ENCODE measurements around the gene MAN1C1.

Gene MAN1C1

GRCh38 chr1:25651036-25651640, 34.5 kb downstream of the MAN1C1 start:
- 95% methylated on average over 8 of the region's 8 CpGs for WGBS
- H3K27ac ChIP-seq (ENCODE audit: low read depth, low read length), result no peak overlapping the region
- no peaks in the 10 kb centered on the region for H3K4me1 ChIP-seq (ENCODE audit: insufficient read depth, low read length)
- H3K9me3 ChIP-seq (ENCODE audit: insufficient read depth, low read depth, low read length), result no peaks in the 10 kb centered on the region
- no peaks in the 10 kb centered on the region for H3K36me3 ChIP-seq (ENCODE audit: insufficient read depth, low read length)
- H3K9ac ChIP-seq (ENCODE audit: low read depth, low read length), result no peak overlapping the region
- no peak overlapping the region for H3K4me3 ChIP-seq (ENCODE audit: low read length)
- no peaks in the 10 kb centered on the region for H3K27me3 ChIP-seq (ENCODE audit: insufficient read depth, low read length)

GRCh38 chr1:25651824-25652741, 35.5 kb downstream of the MAN1C1 start:
- Histone ChIP-seq H3K9me3 (ENCODE audit: insufficient read depth, low read depth, low read length) (no peaks in the 10 kb centered on the region), H3K4me3 (ENCODE audit: low read length) (no peak overlapping the region), H3K9ac (ENCODE audit: low read depth, low read length) (no peak overlapping the region), H3K27ac (ENCODE audit: low read depth, low read length) (no peak overlapping the region), H3K36me3 (ENCODE audit: insufficient read depth, low read length) (no peaks in the 10 kb centered on the region), H3K4me1 (ENCODE audit: insufficient read depth, low read length) (no peaks in the 10 kb centered on the region), H3K27me3 (ENCODE audit: insufficient read depth, low read length) (no peaks in the 10 kb centered on the region)
- 94% methylated on average over 12 of the region's 12 CpGs for whole genome bisulfite sequencing

- 86% methylated on average over 10 of the region's 10 CpGs for WGBS
- H3K4me3 ChIP-seq (ENCODE audit: low read length), result no peak overlapping the region
- no peaks in the 10 kb centered on the region for H3K4me1 ChIP-seq (ENCODE audit: insufficient read depth, low read length)
- no peaks in the 10 kb centered on the region for H3K36me3 ChIP-seq (ENCODE audit: insufficient read depth, low read length)
- no peaks in the 10 kb centered on the region for H3K9me3 ChIP-seq (ENCODE audit: insufficient read depth, low read depth, low read length)
- H3K9ac ChIP-seq (ENCODE audit: low read depth, low read length), result no peak overlapping the region
- no peaks in the 10 kb centered on the region for H3K27me3 ChIP-seq (ENCODE audit: insufficient read depth, low read length)
- no peak overlapping the region for H3K27ac ChIP-seq (ENCODE audit: low read depth, low read length)
Observed at GRCh38 chr1:25653558-25653957, 37.0 kb downstream of the MAN1C1 start.

- Histone ChIP-seq H3K27me3 (ENCODE audit: insufficient read depth, low read length) (no peaks in the 10 kb centered on the region), H3K9ac (ENCODE audit: low read depth, low read length) (no peak overlapping the region), H3K27ac (ENCODE audit: low read depth, low read length) (no peak overlapping the region), H3K4me3 (ENCODE audit: low read length) (no peak overlapping the region), H3K4me1 (ENCODE audit: insufficient read depth, low read length) (no peaks in the 10 kb centered on the region), H3K36me3 (ENCODE audit: insufficient read depth, low read length) (no peaks in the 10 kb centered on the region), H3K9me3 (ENCODE audit: insufficient read depth, low read depth, low read length) (no peaks in the 10 kb centered on the region)
- 91% methylated on average over 6 of the region's 6 CpGs for WGBS
Observed at GRCh38 chr1:25654109-25654660, 37.6 kb downstream of the MAN1C1 start.

- H3K27ac ChIP-seq (ENCODE audit: low read depth, low read length), result no peak overlapping the region
- H3K4me1 ChIP-seq (ENCODE audit: insufficient read depth, low read length), result peaks cover 14% of the 10 kb centered on the region
- H3K9me3 ChIP-seq (ENCODE audit: insufficient read depth, low read depth, low read length), result no peaks in the 10 kb centered on the region
- no peaks in the 10 kb centered on the region for H3K36me3 ChIP-seq (ENCODE audit: insufficient read depth, low read length)
- H3K4me3 ChIP-seq (ENCODE audit: low read length), result no peak overlapping the region
- no peaks in the 10 kb centered on the region for H3K27me3 ChIP-seq (ENCODE audit: insufficient read depth, low read length)
- 92% methylated on average over 6 of the region's 6 CpGs for WGBS
- no peak overlapping the region for H3K9ac ChIP-seq (ENCODE audit: low read depth, low read length)
Observed at GRCh38 chr1:25657121-25657882, 40.7 kb downstream of the MAN1C1 start.

- Histone ChIP-seq H3K27me3 (ENCODE audit: insufficient read depth, low read length) (no peaks in the 10 kb centered on the region), H3K36me3 (ENCODE audit: insufficient read depth, low read length) (no peaks in the 10 kb centered on the region), H3K27ac (ENCODE audit: low read depth, low read length) (no peak overlapping the region), H3K4me1 (ENCODE audit: insufficient read depth, low read length) (peaks cover 14% of the 10 kb centered on the region), H3K9me3 (ENCODE audit: insufficient read depth, low read depth, low read length) (no peaks in the 10 kb centered on the region), H3K4me3 (ENCODE audit: low read length) (no peak overlapping the region), H3K9ac (ENCODE audit: low read depth, low read length) (no peak overlapping the region; the same call in 1 of the 2 replicates)
- 91% methylated on average over 11 of the region's 11 CpGs for WGBS
Observed at GRCh38 chr1:25657883-25658760, 41.5 kb downstream of the MAN1C1 start.

- H3K4me1 ChIP-seq (ENCODE audit: insufficient read depth, low read length), result peaks cover 14% of the 10 kb centered on the region
- H3K27me3 ChIP-seq (ENCODE audit: insufficient read depth, low read length), result no peaks in the 10 kb centered on the region
- H3K9me3 ChIP-seq (ENCODE audit: insufficient read depth, low read depth, low read length), result no peaks in the 10 kb centered on the region
- no peaks in the 10 kb centered on the region for H3K36me3 ChIP-seq (ENCODE audit: insufficient read depth, low read length)
- WGBS, result 86% methylated on average over 13 of the region's 13 CpGs
- H3K27ac ChIP-seq (ENCODE audit: low read depth, low read length), result no peak overlapping the region
- no peak overlapping the region for H3K4me3 ChIP-seq (ENCODE audit: low read length)
- no peak overlapping the region for H3K9ac ChIP-seq (ENCODE audit: low read depth, low read length)
Observed at GRCh38 chr1:25658791-25659431, 42.3 kb downstream of the MAN1C1 start.

GRCh38 chr1:25661043-25661815, 44.6 kb downstream of the MAN1C1 start:
- WGBS, result 69% methylated on average over 8 of the region's 8 CpGs

GRCh38 chr1:25662061-25662460, 45.5 kb downstream of the MAN1C1 start:
- H3K9ac ChIP-seq (ENCODE audit: low read depth, low read length), result no peak overlapping the region
- H3K27ac ChIP-seq (ENCODE audit: low read depth, low read length), result no peak overlapping the region
- WGBS, result 89% methylated on average over 2 of the region's 2 CpGs
- no peaks in the 10 kb centered on the region for H3K9me3 ChIP-seq (ENCODE audit: insufficient read depth, low read depth, low read length)
- no peaks in the 10 kb centered on the region for H3K27me3 ChIP-seq (ENCODE audit: insufficient read depth, low read length)
- H3K4me1 ChIP-seq (ENCODE audit: insufficient read depth, low read length), result peaks cover 28% of the 10 kb centered on the region
- no peaks in the 10 kb centered on the region for H3K36me3 ChIP-seq (ENCODE audit: insufficient read depth, low read length)
- no peak overlapping the region for H3K4me3 ChIP-seq (ENCODE audit: low read length)

More at GRCh38 chr1:25661043-25661815, 44.6 kb downstream of the MAN1C1 start:
- Histone ChIP-seq H3K27me3 (ENCODE audit: insufficient read depth, low read length) (no peaks in the 10 kb centered on the region), H3K4me3 (ENCODE audit: low read length) (no peak overlapping the region), H3K9me3 (ENCODE audit: insufficient read depth, low read depth, low read length) (no peaks in the 10 kb centered on the region), H3K36me3 (ENCODE audit: insufficient read depth, low read length) (no peaks in the 10 kb centered on the region), H3K27ac (ENCODE audit: low read depth, low read length) (0 out of 2 replicates have a peak overlapping the region, but pooled peaks have one; percentile 7), H3K9ac (ENCODE audit: low read depth, low read length) (no peak overlapping the region), H3K4me1 (ENCODE audit: insufficient read depth, low read length) (peaks cover 21% of the 10 kb centered on the region)
